ENCODE measurements around the gene NPFF.
"Not testable (repeated sequence)": the region's sequence is repeated elsewhere in the genome, so short reads cannot be mapped to it uniquely, and the experiment has no call there.

NPFF gene

GRCh38 chr12:53483979-53484377, 23.3 kb downstream of the NPFF start:
- TF ChIP-seq CTCF (IDR thresholded peaks at IDR 0.05; ENCODE audit: low read depth, low read length), result no peak
- no peak overlapping the region for H3K4me3 ChIP-seq (ENCODE audit: low read depth, low read length)

GRCh38 chr12:53483225-53483978, 23.9 kb downstream of the NPFF start:
- no peak overlapping the region for H3K4me3 ChIP-seq (ENCODE audit: low read depth, low read length)
- no peak for TF ChIP-seq CTCF (IDR thresholded peaks at IDR 0.05; ENCODE audit: low read depth, low read length)

- H3K4me3 ChIP-seq (ENCODE audit: low read depth, low read length), result no peak overlapping the region
- TF ChIP-seq CTCF (IDR thresholded peaks at IDR 0.05; ENCODE audit: low read depth, low read length), result no peak
Observed at GRCh38 chr12:53482626-53483168, 24.6 kb downstream of the NPFF start.

GRCh38 chr12:53481939-53482586, 25.2 kb downstream of the NPFF start:
- TF ChIP-seq CTCF (IDR thresholded peaks at IDR 0.05; ENCODE audit: low read depth, low read length), result no peak

GRCh38 chr12:53481458-53481857, 25.8 kb downstream of the NPFF start:
- H3K4me3 ChIP-seq (ENCODE audit: low read depth, low read length), result not testable (repeated sequence)

More at GRCh38 chr12:53481939-53482586, 25.2 kb downstream of the NPFF start:
- no peak overlapping the region for H3K4me3 ChIP-seq (ENCODE audit: low read depth, low read length)

GRCh38 chr12:53480491-53481442, 26.5 kb downstream of the NPFF start:
- TF ChIP-seq CTCF (IDR thresholded peaks at IDR 0.05; ENCODE audit: low read depth, low read length), result no peak
- no peak overlapping the region for H3K4me3 ChIP-seq (ENCODE audit: low read depth, low read length)

GRCh38 chr12:53479331-53479730, 28.0 kb downstream of the NPFF start:
- no peak overlapping the region for H3K4me3 ChIP-seq (ENCODE audit: low read depth, low read length)
- TF ChIP-seq CTCF (IDR thresholded peaks at IDR 0.05; ENCODE audit: low read depth, low read length), result no peak

Data from WI38 (cell line).